H54 (cell line): ENCODE results near the gene FCN1.
A peak's percentile ranks its signal among the peaks of the same experiment; 100 is the strongest.
"Not testable (repeated sequence)": the region's sequence is repeated elsewhere in the genome, so short reads cannot be mapped to it uniquely, and the experiment has no call there.

Experiments used
- DNase-seq: peaks from one replicate; pipeline ENCODE4 v3.0.0; 2011; ENCODE audit warnings: low spot score, mixed read lengths; ENCODE audit not compliant: insufficient read length
- FAIRE-seq: peaks from 3 replicates; lab custom pipeline; 2011; peaks lifted over from hg19 to GRCh38; lab: Jason Lieb, UNC
- POLR2A ChIP-seq: IDR thresholded peaks from 2 replicates; pipeline ENCODE4 v1.6.1; 2011; ENCODE audit warnings: low read depth, mild to moderate bottlenecking, low read length

FCN1 gene

GRCh38 chr9:134869554-134870300 is 48.0 kb downstream of the FCN1 start:
- no peak for FAIRE-seq
- no peak for TF ChIP-seq POLR2A
- DNase-seq, result no peak

DNA sequence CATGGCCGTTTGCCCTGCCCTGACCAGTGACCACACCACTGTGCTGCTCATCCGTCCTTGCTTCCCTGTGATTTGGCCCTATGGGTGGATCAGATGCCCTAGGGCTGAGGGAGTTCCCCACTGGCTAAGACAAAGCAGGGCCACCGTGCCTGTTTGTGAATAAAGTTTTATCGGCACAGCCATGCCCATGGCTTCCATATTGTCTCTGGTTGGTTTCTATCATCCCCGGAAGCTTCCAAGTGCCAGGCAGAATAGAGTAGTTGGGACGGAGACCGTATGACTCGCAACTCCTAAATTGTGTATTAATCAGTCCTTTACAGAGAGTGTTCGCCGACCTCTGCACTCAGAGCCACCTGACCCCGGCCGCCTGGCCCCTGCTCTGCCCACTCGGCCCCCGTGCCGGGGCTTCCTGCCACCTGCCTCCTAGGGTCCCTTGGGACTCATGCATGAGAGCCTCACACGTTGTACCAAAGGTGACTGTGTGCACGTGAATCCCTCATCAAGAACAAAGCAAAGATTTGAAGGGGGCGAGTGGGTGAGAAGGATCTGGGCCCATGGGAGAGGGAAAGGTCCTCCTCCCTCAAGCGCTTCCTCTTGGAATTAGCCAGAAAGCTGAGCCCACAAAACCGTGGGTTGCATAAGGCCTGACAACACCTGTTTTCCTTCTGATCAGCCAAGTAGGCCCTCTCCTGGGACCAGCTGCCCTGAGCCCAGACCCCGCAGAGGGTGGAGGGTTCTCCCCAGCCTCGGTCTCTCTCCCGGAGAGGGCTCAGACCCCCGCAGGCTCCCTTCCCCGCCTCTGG is 48.8 kb downstream of the FCN1 start:
- no peak for TF ChIP-seq POLR2A
- FAIRE-seq (no peak), DNase-seq (no peak)

DNA sequence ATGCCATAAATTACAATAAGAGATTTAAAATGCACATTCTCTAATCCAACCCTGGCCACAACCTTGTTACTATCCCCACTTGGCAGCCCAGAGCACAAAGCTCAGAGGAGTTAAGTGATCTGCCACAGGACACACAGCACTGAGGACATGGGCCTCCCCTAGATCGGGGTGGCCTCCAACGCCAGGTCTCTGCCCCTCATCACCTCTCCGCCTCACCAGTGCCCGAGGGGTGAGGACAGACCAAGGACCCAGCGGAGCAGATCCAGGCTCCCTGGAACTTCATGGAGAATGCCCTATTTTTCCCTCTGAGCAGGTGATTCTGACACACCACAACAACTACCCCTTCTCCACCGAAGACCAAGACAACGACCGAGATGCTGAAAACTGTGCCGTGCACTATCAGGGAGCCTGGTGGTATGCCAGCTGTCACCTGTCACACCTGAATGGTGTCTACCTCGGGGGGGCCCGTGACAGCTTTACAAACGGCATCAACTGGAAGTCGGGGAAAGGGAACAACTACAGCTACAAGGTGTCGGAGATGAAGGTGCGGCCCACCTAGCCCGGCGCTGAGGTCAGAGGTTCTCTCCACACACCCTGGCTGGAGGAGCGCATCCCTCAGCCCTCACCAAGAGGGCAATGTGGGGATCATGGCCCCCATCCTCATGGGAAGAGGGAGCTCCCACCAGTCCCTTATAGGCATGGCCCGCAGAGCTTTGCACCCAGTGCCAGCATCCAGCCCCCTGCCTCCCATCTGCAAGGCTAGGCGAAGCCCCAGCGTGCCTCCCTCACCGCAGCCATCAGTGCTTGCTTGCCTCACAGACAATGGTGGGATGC is 49.6 kb downstream of the FCN1 start:
- DNase-seq, result no peak
- no peak for TF ChIP-seq POLR2A
- no peak for FAIRE-seq

- TF ChIP-seq POLR2A, result no peak
- FAIRE-seq, result no peak
Observed at GRCh38 chr9:134864821-134865190, 52.9 kb downstream of the FCN1 start.

GRCh38 chr9:134863941-134864820 is 53.5 kb downstream of the FCN1 start:
- FAIRE-seq, result no peak
- no peak for TF ChIP-seq POLR2A
- DNase-seq, result no peak

More at GRCh38 chr9:134864821-134865190, 52.9 kb downstream of the FCN1 start:
- DNase-seq, result no peak

DNA sequence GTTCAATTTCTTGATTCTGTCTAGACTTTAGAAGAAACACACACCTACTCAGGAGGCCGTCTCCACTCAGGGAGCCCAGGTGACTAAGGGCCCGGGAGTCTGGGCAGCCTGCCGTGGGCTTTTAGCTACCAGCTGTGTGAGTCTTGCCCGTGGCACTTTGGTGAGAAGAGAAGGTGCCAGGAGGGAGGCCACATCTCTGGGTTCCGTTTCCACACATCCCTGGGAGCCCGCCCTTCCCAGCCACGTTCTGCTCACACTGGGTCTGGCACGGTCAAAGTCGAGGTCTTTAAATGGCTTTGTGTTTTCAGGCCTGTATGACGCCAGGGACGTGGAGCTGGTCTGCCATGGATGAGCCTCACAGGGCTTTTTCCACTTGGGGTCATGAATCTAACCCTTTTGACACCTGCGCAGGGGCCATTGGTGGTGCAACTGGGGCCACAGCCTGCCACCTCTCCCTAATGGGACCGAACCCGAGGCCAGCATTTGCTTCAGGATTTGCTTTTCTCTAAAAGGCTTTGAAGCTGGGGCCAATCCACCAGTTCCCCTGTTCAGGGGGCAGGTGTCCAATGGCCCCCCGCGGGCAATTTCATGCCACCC is 54.3 kb downstream of the FCN1 start:
- DNase-seq (peak; percentile 57), FAIRE-seq (no peak)
- TF ChIP-seq POLR2A, result no peak

- DNase-seq (no peak), FAIRE-seq (no peak)
- no peak for TF ChIP-seq POLR2A
Observed at GRCh38 chr9:134861595-134862334, 55.9 kb downstream of the FCN1 start.

DNA sequence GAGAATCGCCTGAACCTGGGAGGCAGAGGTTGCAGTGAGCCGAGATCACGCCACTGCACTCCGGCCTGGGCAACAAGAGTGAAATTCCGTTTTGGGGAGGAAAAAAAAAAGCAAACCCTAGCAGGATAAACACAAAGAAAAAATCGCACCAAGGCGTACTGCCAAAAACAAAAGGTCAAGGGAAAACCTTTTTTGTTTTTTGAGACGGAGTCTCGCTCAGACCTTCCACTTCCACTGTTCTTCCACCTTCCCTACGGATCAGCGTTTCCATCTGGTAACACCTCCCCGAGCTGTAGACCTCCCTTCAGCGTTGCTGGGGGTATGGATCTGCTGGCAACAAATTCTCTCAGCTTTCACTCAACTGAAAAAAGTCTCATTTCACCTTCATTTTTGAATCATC is 57.2 kb downstream of the FCN1 start:
- no peak for TF ChIP-seq POLR2A
- FAIRE-seq, result no peak

DNA sequence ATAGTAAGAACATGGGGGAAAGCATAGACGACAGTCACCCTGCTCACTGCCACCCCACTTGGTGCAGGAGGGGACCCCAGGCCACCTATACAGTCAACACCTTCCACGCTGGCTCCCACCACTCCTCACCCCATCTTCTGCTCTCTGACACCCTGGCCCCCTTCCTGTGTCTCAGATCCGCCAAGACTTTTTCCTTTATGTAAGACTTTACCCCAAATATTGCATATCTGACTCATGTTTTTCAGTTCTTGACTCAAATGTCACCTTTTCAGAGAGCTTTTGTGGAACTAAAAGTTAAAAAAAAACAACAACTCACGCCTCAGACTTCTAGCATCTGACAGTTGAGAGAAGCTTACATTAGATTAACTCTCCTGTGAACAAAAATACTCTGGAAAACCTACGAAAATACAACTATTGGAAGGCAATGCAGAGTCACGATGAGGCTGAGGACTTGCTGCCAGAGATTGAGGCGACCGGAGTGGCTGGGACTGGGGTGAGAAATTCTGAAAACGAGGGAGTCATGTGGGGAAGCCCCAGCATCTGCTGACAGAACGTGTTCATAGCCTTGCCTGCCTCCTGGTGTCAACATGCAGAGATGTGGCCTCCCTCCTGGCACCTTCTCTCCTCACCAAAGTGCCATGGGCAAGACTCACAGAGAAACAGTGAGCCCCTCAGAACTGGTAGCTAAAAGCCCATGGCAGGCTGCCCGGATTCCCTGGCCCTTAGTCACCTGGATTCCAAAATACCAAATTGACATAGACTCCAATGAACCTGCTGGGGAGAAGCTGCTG is 59.5 kb downstream of the FCN1 start:
- no peak for TF ChIP-seq POLR2A
- FAIRE-seq, result peak; percentile 38

More for the DNA sequence above, 57.2 kb downstream of the FCN1 start:
- no peak for DNase-seq

GRCh38 chr9:134857451-134857850 is 60.3 kb downstream of the FCN1 start:
- DNase-seq, FAIRE-seq: not testable (repeated sequence)

More for the DNA sequence above, 59.5 kb downstream of the FCN1 start:
- DNase-seq, result peak; percentile 80

- no peak for DNase-seq
- FAIRE-seq, result no peak
- TF ChIP-seq POLR2A, result no peak
Observed at GRCh38 chr9:134855900-134856377, 61.8 kb downstream of the FCN1 start.
